HCT116 (cell line): Measurements from ENCODE around the gene COL19A1. TPM values are rescaled to one million over a fixed set of nuclear protein-coding genes. Genes with fewer than 3 reads are reported as not detected.

Experiments
- ATAC-seq: fragments of 200-7000 bp; cut with Tn5 transposase; 2 replicates; pipeline ENCODE4 v1.9.1; 2020; ENCODE audit warnings: mild to moderate bottlenecking, moderate library complexity
- BruUV-seq: library from RNA; stranded (reverse); fragments of 400-500 nt; replicated peaks from 2 replicates; lab custom pipeline; 2021; lab: Mats Ljungman, UMichigan
- CTCF ChIA-PET: fragments of 300-600 bp; sonication (Branson Sonifier 250); formaldehyde crosslinking; loops from one replicate; lab custom pipeline; 2021; ENCODE audit warnings: antibody characterized with exemption; lab: Charles Lee
- POLR2A ChIA-PET: fragments of 300-600, 350-600 bp; sonication (Branson Sonifier 250); formaldehyde crosslinking; loops from one replicate; lab custom pipeline; 2021; ENCODE audit warnings: antibody characterized with exemption; lab: Charles Lee
- RAD21 ChIA-PET, 2 experiments: fragments of 300-600 bp; sonication (Branson Sonifier 250); formaldehyde crosslinking; loops; one replicate each; lab custom pipeline; 2023; ENCODE audit warnings: low total read pairs in 2 of 2; ENCODE audit not compliant: uncharacterized antibody in 2 of 2, unreplicated experiment in 2 of 2, low non-redundant PET in 1 of 2; lab: Charles Lee
- DNase-seq: peaks from one replicate; pipeline ENCODE4 v3.0.0-alpha.2; 2010; ENCODE audit warnings: low read depth, low spot score
- H2AFZ ChIP-seq: fragments of 200-600 bp; shearing (Covaris generic), sonication (generic); 2 replicates; pipeline ENCODE4 v1.6.1; 2017; ENCODE audit warnings: low read depth, mixed run types, mixed read lengths, antibody characterized with exemption, low read length; ENCODE audit not compliant: poor library complexity, severe bottlenecking
- H3K27ac ChIP-seq: 2 replicates; pipeline ENCODE4 v1.5.1; 2012; ENCODE audit warnings: low read depth, low read length
- H3K27me3 ChIP-seq: fragments of 200-600 bp; sonication (generic); 2 replicates; pipeline ENCODE4 v1.6.1; 2016; ENCODE audit warnings: mixed run types, low read length, mixed read lengths; ENCODE audit not compliant: insufficient read depth
- H3K36me3 ChIP-seq, 2 experiments: fragments of 200-500 bp in 1 of 2; fragments of 200-600 bp in 1 of 2; sonication (Bioruptor generic) in 1 of 2; sonication (generic) in 1 of 2; 2 replicates each; pipeline versions ENCODE4 v1.5.1 to v1.6.1; 2014 to 2016; ENCODE audit warnings: low read length in 2 of 2, inconsistent platforms in 1 of 2, mixed read lengths in 1 of 2, mixed run types in 1 of 2; ENCODE audit not compliant: insufficient read depth in 2 of 2, control insufficient read depth in 1 of 2
- H3K4me1 ChIP-seq, 2 experiments: fragments of 200-600 bp in 1 of 2; sonication (generic) in 1 of 2; 2 replicates each; pipeline versions ENCODE4 v1.5.1 to v1.6.1; 2012 to 2017; ENCODE audit warnings: low read length in 2 of 2, inconsistent platforms in 1 of 2, mild to moderate bottlenecking in 1 of 2, mixed read lengths in 1 of 2, mixed run types in 1 of 2, moderate library complexity in 1 of 2; ENCODE audit not compliant: insufficient read depth in 2 of 2, control insufficient read depth in 1 of 2
- H3K4me2 ChIP-seq: fragments of 200-600 bp; sonication (generic); 2 replicates; pipeline ENCODE4 v1.6.1; 2017; ENCODE audit warnings: mixed run types, low read length, mixed read lengths
- H3K4me3 ChIP-seq, 2 experiments: fragments of 200-600 bp in 1 of 2; sonication (generic) in 1 of 2; replicated peaks in 1 of 2; 2 replicates each; pipeline ENCODE4 v1.5.1; 2011 to 2016; ENCODE audit warnings: low read length in 2 of 2, control low read depth in 1 of 2, low read depth in 1 of 2, mild to moderate bottlenecking in 1 of 2, mixed read lengths in 1 of 2, mixed run types in 1 of 2
- H3K79me2 ChIP-seq: fragments of 200-600 bp; sonication (generic); 2 replicates; pipeline ENCODE4 v1.6.1; 2017; ENCODE audit warnings: mild to moderate bottlenecking, mixed run types, low read length, moderate library complexity, mixed read lengths; ENCODE audit not compliant: insufficient read depth
- H3K9ac ChIP-seq: fragments of 200-600 bp; sonication (generic); 2 replicates; pipeline ENCODE4 v1.6.1; 2016; ENCODE audit warnings: low read length, mixed read lengths
- H3K9me2 ChIP-seq: fragments of 200-600 bp; sonication (generic), shearing (Covaris generic); 2 replicates; pipeline ENCODE4 v1.6.1; 2017; ENCODE audit warnings: mixed run types, mild to moderate bottlenecking, moderate library complexity; ENCODE audit not compliant: insufficient read depth
- H3K9me3 ChIP-seq, 2 experiments: fragments of 200-500 bp in 1 of 2; fragments of 200-600 bp in 1 of 2; sonication (Bioruptor generic) in 1 of 2; sonication (generic) in 1 of 2; 2 replicates each; pipeline ENCODE4 v1.6.1; 2014 to 2017; ENCODE audit warnings: low read length in 2 of 2, mixed read lengths in 2 of 2, inconsistent platforms in 1 of 2, low read depth in 1 of 2, mild to moderate bottlenecking in 1 of 2, mixed run types in 1 of 2, moderate library complexity in 1 of 2; ENCODE audit not compliant: control insufficient read depth in 1 of 2, insufficient read depth in 1 of 2
- H4K20me1 ChIP-seq: fragments of 200-600 bp; sonication (generic), shearing (Covaris generic); 2 replicates; pipeline ENCODE4 v1.6.1; 2017; ENCODE audit warnings: mixed run types, mild to moderate bottlenecking, moderate library complexity; ENCODE audit not compliant: insufficient read depth
- ATF3 ChIP-seq: IDR thresholded peaks from 2 replicates; pipeline ENCODE4 v1.6.1; 2012
- CEBPB ChIP-seq: IDR thresholded peaks from 2 replicates; pipeline ENCODE4 v1.6.1; 2012; ENCODE audit warnings: low read depth
- EGR1 ChIP-seq: IDR thresholded peaks from 2 replicates; pipeline ENCODE4 v1.6.1; 2012; ENCODE audit warnings: low read depth
- ELF1 ChIP-seq: IDR thresholded peaks from 2 replicates; pipeline ENCODE4 v1.6.1; 2012; ENCODE audit warnings: low read depth, borderline replicate concordance
- EZH2 ChIP-seq: fragments of 200-600 bp; sonication (generic); IDR thresholded peaks from 2 replicates; pipeline ENCODE4 v1.6.1; 2017; ENCODE audit warnings: antibody characterized with exemption, mixed run types
- EZH2phosphoT487 ChIP-seq: fragments of 200-600 bp; IDR thresholded peaks from 2 replicates; pipeline ENCODE4 v1.6.1; 2018; ENCODE audit warnings: antibody characterized with exemption, borderline replicate concordance
- FOSL1 ChIP-seq: IDR thresholded peaks from 2 replicates; pipeline ENCODE4 v1.6.1; 2012; ENCODE audit warnings: low read depth
- JUND ChIP-seq: IDR thresholded peaks from 2 replicates; pipeline ENCODE4 v1.6.1; 2012
- POLR2A ChIP-seq: IDR thresholded peaks from 2 replicates; pipeline ENCODE4 v1.7.0; 2011; ENCODE audit warnings: borderline replicate concordance; ENCODE audit not compliant: insufficient read depth, insufficient read length; ENCODE audit errors: extremely low read depth
- POLR2AphosphoS5 ChIP-seq: IDR thresholded peaks from 2 replicates; pipeline ENCODE4 v1.6.1; 2011; ENCODE audit warnings: mild to moderate bottlenecking, low read depth, low read length, moderate library complexity
- RAD21 ChIP-seq: IDR thresholded peaks from 2 replicates; pipeline ENCODE4 v1.6.1; 2012; ENCODE audit warnings: low read depth, mild to moderate bottlenecking
- SIN3A ChIP-seq: IDR thresholded peaks from 2 replicates; pipeline ENCODE4 v1.6.1; 2012; ENCODE audit warnings: low read depth
- SP1 ChIP-seq: IDR thresholded peaks from 2 replicates; pipeline ENCODE4 v1.6.1; 2012; ENCODE audit warnings: low read depth
- SRF ChIP-seq: IDR thresholded peaks from 2 replicates; pipeline ENCODE4 v1.6.1; 2012; ENCODE audit warnings: low read depth
- TCF7L2 ChIP-seq: IDR thresholded peaks from 2 replicates; pipeline ENCODE4 v1.7.0; 2011; ENCODE audit warnings: borderline replicate concordance, inconsistent platforms; ENCODE audit not compliant: insufficient read depth, insufficient read length; ENCODE audit errors: extremely low read depth
- YY1 ChIP-seq: IDR thresholded peaks from 2 replicates; pipeline ENCODE4 v1.6.1; 2011; ENCODE audit warnings: low read length, low read depth, moderate library complexity, mild to moderate bottlenecking; ENCODE audit not compliant: insufficient replicate concordance; ENCODE audit errors: extremely low read depth
- ZFX ChIP-seq: fragments of 450-650 bp; IDR thresholded peaks from 2 replicates; pipeline ENCODE4 v1.6.1; 2017
- ZNF274 ChIP-seq: fragments of 200-500 bp; sonication (Bioruptor generic); IDR thresholded peaks from 2 replicates; pipeline ENCODE4 v1.6.1; 2014; ENCODE audit warnings: mild to moderate bottlenecking, low read depth, low read length, inconsistent platforms
- intact Hi-C: fragments of 100-400 bp; cut with micrococcal nuclease; formaldehyde crosslinking; loops from 2 replicates; pipeline ENCODE4 v1.10.0; 2022
- total RNA-seq: library from RNA; stranded (reverse); gene quantifications from one replicate; pipeline ENCODE4 v1.2.1, GENCODE V29; 2021; ENCODE audit not compliant: unreplicated experiment
- TF ChIP-seq, protein P1 (sequence below): IDR thresholded peaks from 2 replicates; pipeline ENCODE4 v1.6.1; 2012
- TF ChIP-seq, protein P2 (sequence below), 3 experiments: fragments of 200-600 bp in 1 of 3; sonication (generic) in 1 of 3; IDR thresholded peaks in 2 of 3; conservative IDR thresholded peaks in 1 of 3; 2 replicates each; pipeline ENCODE4 v1.5.1; 2012 to 2017; ENCODE audit warnings: low read depth in 2 of 3, low read length in 2 of 3, antibody characterized with exemption in 1 of 3, borderline replicate concordance in 1 of 3, control low read depth in 1 of 3, mild to moderate bottlenecking in 1 of 3, mixed read lengths in 1 of 3, mixed run types in 1 of 3, moderate library complexity in 1 of 3; ENCODE audit not compliant: insufficient read depth in 1 of 3
- TF ChIP-seq, protein P3 (sequence below): IDR thresholded peaks from 2 replicates; pipeline ENCODE4 v1.6.1; 2012; ENCODE audit warnings: low read depth

Gene COL19A1
- total RNA-seq, 1 experiment from 2014 or later: not detected

DNA sequence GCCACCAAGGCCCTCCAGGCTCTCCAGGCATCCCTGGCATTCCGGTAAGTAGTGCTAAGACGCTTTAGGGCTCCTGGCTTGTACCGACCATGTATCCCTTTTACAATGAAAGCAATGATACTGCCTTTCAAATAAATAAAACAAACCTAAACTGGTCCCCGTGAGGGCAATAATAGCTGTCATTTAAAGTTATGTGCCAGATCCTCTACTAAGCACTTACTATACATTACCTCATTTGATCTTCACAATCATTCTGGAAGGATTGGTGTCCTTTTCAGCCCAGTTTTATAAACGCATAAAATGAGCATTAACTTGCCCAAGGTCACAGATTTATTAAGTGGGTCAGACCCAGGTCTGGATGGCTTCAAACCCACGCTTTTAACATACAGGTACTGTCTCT, 321.8 kb downstream of the COL19A1 start (continued):
- TF ChIP-seq ELF1 (no peak), EGR1 (no peak)

DNA sequence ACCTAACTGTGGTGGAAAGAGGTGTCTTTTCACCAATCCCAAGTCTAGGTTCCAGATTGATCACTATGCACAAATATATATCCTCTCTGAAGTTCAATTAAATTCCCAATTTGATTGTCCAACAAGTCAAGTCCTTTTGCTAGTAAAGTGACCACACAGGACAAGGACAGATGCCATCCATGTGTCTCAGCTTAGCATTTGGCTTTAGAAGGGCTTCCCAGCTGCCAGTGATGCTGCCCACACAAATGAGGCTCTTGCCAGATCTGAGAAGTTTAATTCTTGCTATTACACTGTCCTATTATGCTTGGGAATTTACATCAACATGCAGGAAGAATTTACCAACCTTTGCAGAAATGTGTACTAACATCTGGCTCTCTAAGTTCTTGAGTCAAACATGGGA, 328.1 kb downstream of the COL19A1 start:
- Histone ChIP-seq H3K9me3 (no peaks in the 10 kb centered on the region), H3K4me3 (no peak overlapping the region), H3K36me3 (no peaks in the 10 kb centered on the region), H3K9ac (no peak overlapping the region), H4K20me1 (no peaks in the 10 kb centered on the region), H3K4me2 (no peak overlapping the region), H3K27me3 (peaks cover 53% of the 10 kb centered on the region), H3K27ac (no peak overlapping the region), H3K79me2 (no peaks in the 10 kb centered on the region), H3K4me1 (no peaks in the 10 kb centered on the region), H3K9me2 (no peaks in the 10 kb centered on the region), H2AFZ (no peak overlapping the region)
- BruUV-seq: no TSS peak
- POLR2A ChIA-PET: no interaction called here
- no peak for ATAC-seq
- RAD21 ChIA-PET: no interaction called here
- TF ChIP-seq, protein P1, sequence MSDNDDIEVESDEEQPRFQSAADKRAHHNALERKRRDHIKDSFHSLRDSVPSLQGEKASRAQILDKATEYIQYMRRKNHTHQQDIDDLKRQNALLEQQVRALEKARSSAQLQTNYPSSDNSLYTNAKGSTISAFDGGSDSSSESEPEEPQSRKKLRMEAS: no peak
- TF ChIP-seq SIN3A (no peak), RAD21 (no peak), TCF7L2 (no peak), ZNF274 (no peak), POLR2A (no peak), SRF (no peak), EZH2 (no peak), YY1 (no peak), EGR1 (no peak), EZH2phosphoT487 (no peak), FOSL1 (no peak), SP1 (no peak), CEBPB (no peak), ATF3 (no peak), POLR2AphosphoS5 (no peak), ZFX (no peak), JUND (no peak)
- TF ChIP-seq, protein P2, sequence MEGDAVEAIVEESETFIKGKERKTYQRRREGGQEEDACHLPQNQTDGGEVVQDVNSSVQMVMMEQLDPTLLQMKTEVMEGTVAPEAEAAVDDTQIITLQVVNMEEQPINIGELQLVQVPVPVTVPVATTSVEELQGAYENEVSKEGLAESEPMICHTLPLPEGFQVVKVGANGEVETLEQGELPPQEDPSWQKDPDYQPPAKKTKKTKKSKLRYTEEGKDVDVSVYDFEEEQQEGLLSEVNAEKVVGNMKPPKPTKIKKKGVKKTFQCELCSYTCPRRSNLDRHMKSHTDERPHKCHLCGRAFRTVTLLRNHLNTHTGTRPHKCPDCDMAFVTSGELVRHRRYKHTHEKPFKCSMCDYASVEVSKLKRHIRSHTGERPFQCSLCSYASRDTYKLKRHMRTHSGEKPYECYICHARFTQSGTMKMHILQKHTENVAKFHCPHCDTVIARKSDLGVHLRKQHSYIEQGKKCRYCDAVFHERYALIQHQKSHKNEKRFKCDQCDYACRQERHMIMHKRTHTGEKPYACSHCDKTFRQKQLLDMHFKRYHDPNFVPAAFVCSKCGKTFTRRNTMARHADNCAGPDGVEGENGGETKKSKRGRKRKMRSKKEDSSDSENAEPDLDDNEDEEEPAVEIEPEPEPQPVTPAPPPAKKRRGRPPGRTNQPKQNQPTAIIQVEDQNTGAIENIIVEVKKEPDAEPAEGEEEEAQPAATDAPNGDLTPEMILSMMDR (IDR thresholded peaks at IDR 0.05 in 2 of 3, conservative IDR thresholded peaks at IDR 0.05 in 1 of 3; ENCODE audit: borderline replicate concordance in 1 of 3, insufficient read depth in 1 of 3, low read depth in 2 of 3, low read length in 2 of 3): no peak
- TF ChIP-seq, protein P3, sequence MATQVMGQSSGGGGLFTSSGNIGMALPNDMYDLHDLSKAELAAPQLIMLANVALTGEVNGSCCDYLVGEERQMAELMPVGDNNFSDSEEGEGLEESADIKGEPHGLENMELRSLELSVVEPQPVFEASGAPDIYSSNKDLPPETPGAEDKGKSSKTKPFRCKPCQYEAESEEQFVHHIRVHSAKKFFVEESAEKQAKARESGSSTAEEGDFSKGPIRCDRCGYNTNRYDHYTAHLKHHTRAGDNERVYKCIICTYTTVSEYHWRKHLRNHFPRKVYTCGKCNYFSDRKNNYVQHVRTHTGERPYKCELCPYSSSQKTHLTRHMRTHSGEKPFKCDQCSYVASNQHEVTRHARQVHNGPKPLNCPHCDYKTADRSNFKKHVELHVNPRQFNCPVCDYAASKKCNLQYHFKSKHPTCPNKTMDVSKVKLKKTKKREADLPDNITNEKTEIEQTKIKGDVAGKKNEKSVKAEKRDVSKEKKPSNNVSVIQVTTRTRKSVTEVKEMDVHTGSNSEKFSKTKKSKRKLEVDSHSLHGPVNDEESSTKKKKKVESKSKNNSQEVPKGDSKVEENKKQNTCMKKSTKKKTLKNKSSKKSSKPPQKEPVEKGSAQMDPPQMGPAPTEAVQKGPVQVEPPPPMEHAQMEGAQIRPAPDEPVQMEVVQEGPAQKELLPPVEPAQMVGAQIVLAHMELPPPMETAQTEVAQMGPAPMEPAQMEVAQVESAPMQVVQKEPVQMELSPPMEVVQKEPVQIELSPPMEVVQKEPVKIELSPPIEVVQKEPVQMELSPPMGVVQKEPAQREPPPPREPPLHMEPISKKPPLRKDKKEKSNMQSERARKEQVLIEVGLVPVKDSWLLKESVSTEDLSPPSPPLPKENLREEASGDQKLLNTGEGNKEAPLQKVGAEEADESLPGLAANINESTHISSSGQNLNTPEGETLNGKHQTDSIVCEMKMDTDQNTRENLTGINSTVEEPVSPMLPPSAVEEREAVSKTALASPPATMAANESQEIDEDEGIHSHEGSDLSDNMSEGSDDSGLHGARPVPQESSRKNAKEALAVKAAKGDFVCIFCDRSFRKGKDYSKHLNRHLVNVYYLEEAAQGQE: no peak
- CTCF ChIA-PET: no interaction called here
- intact Hi-C loops: no loop called here
- DNase-seq: no peak
